Body of pancreas (tissue), 4 donors: ENCODE measurements around the gene HIGD2B. TPM values are rescaled to one million over a fixed set of nuclear protein-coding genes. Genes with fewer than 3 reads are reported as not detected.
"Not testable (repeated sequence)": the region's sequence is repeated elsewhere in the genome, so short reads cannot be mapped to it uniquely, and the experiment has no call there.

Experiments used
- ATAC-seq: fragments of 150-250 bp; one replicate; pipeline ENCODE4 v1.9.1; 2016
- DNase-seq, 4 donors: peaks; one replicate each; pipeline ENCODE4 v3.0.0-alpha.2; 2019
- H3K27ac ChIP-seq, 4 donors: fragments of 200-600 bp; sonication (generic); 1 replicate in 3 of 4; 2 replicates in 1 of 4; pipeline versions ENCODE4 v1.5.1 to v1.6.1; 2016 to 2019; ENCODE audit warnings: mild to moderate bottlenecking in 1 of 4, mixed read lengths in 1 of 4, moderate library complexity in 1 of 4
- H3K27me3 ChIP-seq, 2 donors: fragments of 200-600 bp; sonication (generic); one replicate each; pipeline ENCODE4 v1.6.0; 2016; ENCODE audit warnings: mild to moderate bottlenecking in 1 of 2
- H3K36me3 ChIP-seq, 2 donors: fragments of 200-600 bp; sonication (generic); replicated peaks in 1 of 2; 2 replicates each; pipeline ENCODE4 v1.5.1; 2016; ENCODE audit warnings: low read depth in 2 of 2; ENCODE audit not compliant: insufficient read depth in 1 of 2
- H3K4me1 ChIP-seq: fragments of 200-600 bp; sonication (generic); one replicate; pipeline ENCODE4 v1.6.0; 2016
- H3K4me3 ChIP-seq, 2 donors: fragments of 200-600 bp; sonication (generic); 1 replicate in 1 of 2; 2 replicates in 1 of 2; pipeline ENCODE4 v1.5.1; 2016 to 2019
- H3K9me3 ChIP-seq, 3 donors: fragments of 200-600 bp; sonication (generic); 1 replicate in 2 of 3; 2 replicates in 1 of 3; pipeline ENCODE4 v1.5.1; 2016
- CTCF ChIP-seq, 7 experiments: fragments of 450-650 bp in 4 of 7; fragments of 200-600 bp in 3 of 7; sonication (generic) in 3 of 7; IDR thresholded peaks; one replicate each; pipeline ENCODE4 v1.5.1; 2016 to 2019; ENCODE audit warnings: antibody characterized with exemption in 7 of 7
- POLR2A ChIP-seq, 3 donors: fragments of 450-650 bp; IDR thresholded peaks; one replicate each; pipeline ENCODE4 v1.6.1; 2016; ENCODE audit warnings: antibody characterized with exemption in 3 of 3, mild to moderate bottlenecking in 2 of 3
- WGBS, 2 donors: methylation state at CpG; one replicate each; pipeline ENCODE4 v1.1.5; 2017; 5-methylcytosine and 5-hydroxymethylcytosine counted together
- intact Hi-C: fragments of 100-400 bp; cut with DNase I; formaldehyde crosslinking; loops from one replicate; pipeline ENCODE4 v1.15.1; 2023
- total RNA-seq, 2 donors: library from RNA; depleted of rRNA; stranded (reverse); fragments of >200 nt; gene quantifications; one replicate each; pipeline ENCODE4 v1.1.0, GENCODE V29; 2016

Gene HIGD2B
- total RNA-seq, 2 donors from 2014 or later = not detected

GRCh38 chr15:72732086-72732485 lies 46.1 kb upstream of the HIGD2B start:
- TF ChIP-seq POLR2A (IDR thresholded peaks at IDR 0.05) (no peak), CTCF (IDR thresholded peaks at IDR 0.05) (no peak)
- H3K4me1 ChIP-seq = peaks cover 14% of the 10 kb centered on the region
- ATAC-seq (no peak), DNase-seq (no peak)
- no peaks in the 10 kb centered on the region for H3K9me3 ChIP-seq
- H3K27ac ChIP-seq = no peak overlapping the region
- intact Hi-C loops = no loop called here
- no peaks in the 10 kb centered on the region for H3K27me3 ChIP-seq
- H3K4me3 ChIP-seq = no peak overlapping the region
- peaks cover 0 to 9% of the 10 kb centered on the region in 2 donors for H3K36me3 ChIP-seq

GRCh38 chr15:72728821-72729220 lies 42.8 kb upstream of the HIGD2B start:
- H3K36me3 ChIP-seq = peaks cover 0 to 2% of the 10 kb centered on the region in 2 donors
- no peaks in the 10 kb centered on the region for H3K9me3 ChIP-seq
- 85 to 100% methylated on average over 1 of the region's 1 CpG for WGBS, 2 donors
- peaks cover 2% of the 10 kb centered on the region for H3K4me1 ChIP-seq
- no peak overlapping the region for H3K4me3 ChIP-seq
- no peak for ATAC-seq
- intact Hi-C loops = no loop called here
- no peak for DNase-seq
- H3K27ac ChIP-seq = no peak overlapping the region
- H3K27me3 ChIP-seq = no peaks in the 10 kb centered on the region
- no peak for TF ChIP-seq POLR2A (IDR thresholded peaks at IDR 0.05)
- no peak for TF ChIP-seq CTCF (IDR thresholded peaks at IDR 0.05)

GRCh38 chr15:72728249-72728648 lies 42.3 kb upstream of the HIGD2B start:
- H3K36me3 ChIP-seq, H3K27me3 ChIP-seq, DNase-seq, H3K4me1 ChIP-seq, H3K4me3 ChIP-seq, H3K27ac ChIP-seq, H3K9me3 ChIP-seq, intact Hi-C loops, ATAC-seq: not testable (repeated sequence)
- 95 to 100% methylated on average over 1 of the region's 1 CpG for WGBS, 2 donors

GRCh38 chr15:72727154-72727553 lies 41.2 kb upstream of the HIGD2B start:
- no peak overlapping the region for H3K27ac ChIP-seq
- H3K9me3 ChIP-seq = no peaks in the 10 kb centered on the region
- intact Hi-C loops = no loop called here
- TF ChIP-seq POLR2A (IDR thresholded peaks at IDR 0.05) = no peak
- no peak for TF ChIP-seq CTCF (IDR thresholded peaks at IDR 0.05)
- no peak for ATAC-seq
- no peaks in the 10 kb centered on the region for H3K36me3 ChIP-seq
- no peaks in the 10 kb centered on the region for H3K27me3 ChIP-seq
- no peak for DNase-seq
- no peak overlapping the region for H3K4me3 ChIP-seq
- no peaks in the 10 kb centered on the region for H3K4me1 ChIP-seq

- H3K9me3 ChIP-seq, H3K4me1 ChIP-seq, H3K27ac ChIP-seq, intact Hi-C loops, ATAC-seq, H3K4me3 ChIP-seq, DNase-seq, H3K27me3 ChIP-seq, H3K36me3 ChIP-seq: not testable (repeated sequence)
- WGBS, 2 donors = 94 to 98% methylated on average over 6 of the region's 6 CpGs
Measured at GRCh38 chr15:72725851-72726250, 39.9 kb upstream of the HIGD2B start.

- DNase-seq (no peak), ATAC-seq (no peak)
- Histone ChIP-seq H3K27me3 (no peaks in the 10 kb centered on the region), H3K4me1 (no peaks in the 10 kb centered on the region), H3K27ac (no peak overlapping the region), H3K36me3 (no peaks in the 10 kb centered on the region), H3K9me3 (no peaks in the 10 kb centered on the region), H3K4me3 (no peak overlapping the region)
- intact Hi-C loops = no loop called here
- TF ChIP-seq POLR2A (IDR thresholded peaks at IDR 0.05) (no peak), CTCF (IDR thresholded peaks at IDR 0.05) (no peak)
- 86 to 89% methylated on average over 3 of the region's 3 CpGs for WGBS, 2 donors
Measured at GRCh38 chr15:72725446-72725845, 39.5 kb upstream of the HIGD2B start.
